Eye (tissue), 1 donor: Measurements from ENCODE around the gene TXLNB.

Source experiments
- DNase-seq: peaks from one replicate; pipeline ENCODE4 v3.0.0-alpha.2; 2015

TXLNB gene

GRCh38 chr6:139291813-139292619 lies at the start of gene TXLNB:
TXLNB (minus strand) TSS chr6:139291998; CDS start chr6:139288899, 3,099 bp downstream.
- DNase-seq = peak; percentile 82

DNA sequence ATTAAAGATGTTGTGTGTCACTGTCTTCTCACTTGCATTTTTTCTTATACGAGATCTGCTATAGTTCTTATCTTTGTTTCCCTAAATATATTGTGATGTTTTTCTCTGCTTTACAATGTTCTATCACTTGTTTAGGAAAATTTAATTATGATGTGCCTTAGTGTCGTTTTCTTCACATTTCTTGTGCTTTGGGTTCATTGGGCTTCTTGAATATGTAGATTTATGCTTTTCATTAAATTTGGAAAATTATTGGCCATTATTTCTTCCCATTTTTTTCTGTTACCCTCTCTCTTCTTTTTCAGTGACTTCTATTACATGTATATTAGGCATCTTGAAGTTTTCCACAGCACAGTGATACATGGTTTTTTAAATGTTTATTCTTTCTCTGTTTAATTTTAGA lies 49.3 kb upstream of the TXLNB start:
- DNase-seq = no peak

- DNase-seq = no peak
These were observed 47.0 kb upstream of the TXLNB start for GRCh38 chr6:139338795-139339194.

GRCh38 chr6:139337830-139338229 lies 46.0 kb upstream of the TXLNB start:
- no peak for DNase-seq

- DNase-seq = no peak
These were observed 45.2 kb upstream of the TXLNB start for GRCh38 chr6:139337001-139337400.

GRCh38 chr6:139336488-139336887 lies 44.7 kb upstream of the TXLNB start:
- DNase-seq = no peak

DNA sequence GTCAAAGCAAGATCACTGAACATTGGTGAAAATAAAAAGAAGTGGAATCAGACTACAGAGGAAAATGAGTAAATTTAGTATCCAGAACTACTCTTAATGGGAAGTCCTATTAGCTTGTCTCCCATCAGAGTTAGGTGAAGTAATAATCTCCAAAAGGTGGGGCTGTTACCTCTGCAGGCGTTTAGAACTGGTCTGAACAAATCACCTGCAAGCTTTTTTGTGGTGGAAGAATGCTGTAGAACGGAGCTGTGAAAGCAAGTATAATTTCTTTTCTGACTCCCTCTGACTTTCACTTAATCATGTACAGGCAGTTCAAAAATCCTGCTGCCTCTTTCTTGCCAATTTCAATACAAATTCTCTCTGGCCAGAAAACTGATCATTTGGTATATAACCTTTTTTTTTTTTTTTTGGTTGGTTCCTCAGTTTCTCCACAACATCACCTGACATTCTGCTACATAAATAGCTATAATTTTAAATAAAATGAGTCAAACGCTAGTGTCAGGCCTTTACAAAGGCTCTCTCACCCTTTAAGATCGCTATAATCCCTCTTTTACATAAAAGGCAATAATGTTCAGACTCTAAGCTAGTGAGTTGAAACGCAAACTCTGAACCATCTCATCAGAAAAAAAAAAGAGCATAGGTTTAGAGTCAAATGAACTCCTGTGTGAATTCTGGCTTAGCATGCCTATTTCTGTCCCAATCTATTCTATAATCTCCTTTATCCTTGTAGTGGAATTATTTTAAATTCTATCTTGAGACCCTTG lies 43.8 kb upstream of the TXLNB start:
- no peak for DNase-seq

GRCh38 chr6:139334806-139335446 lies 43.1 kb upstream of the TXLNB start:
- DNase-seq = peak; percentile 30

- DNase-seq = no peak
These were observed 39.2 kb upstream of the TXLNB start for GRCh38 chr6:139330826-139331500.

GRCh38 chr6:139330306-139330705 lies 38.5 kb upstream of the TXLNB start:
- no peak for DNase-seq

- DNase-seq = no peak
These were observed 37.4 kb upstream of the TXLNB start for GRCh38 chr6:139329224-139329623.

DNA sequence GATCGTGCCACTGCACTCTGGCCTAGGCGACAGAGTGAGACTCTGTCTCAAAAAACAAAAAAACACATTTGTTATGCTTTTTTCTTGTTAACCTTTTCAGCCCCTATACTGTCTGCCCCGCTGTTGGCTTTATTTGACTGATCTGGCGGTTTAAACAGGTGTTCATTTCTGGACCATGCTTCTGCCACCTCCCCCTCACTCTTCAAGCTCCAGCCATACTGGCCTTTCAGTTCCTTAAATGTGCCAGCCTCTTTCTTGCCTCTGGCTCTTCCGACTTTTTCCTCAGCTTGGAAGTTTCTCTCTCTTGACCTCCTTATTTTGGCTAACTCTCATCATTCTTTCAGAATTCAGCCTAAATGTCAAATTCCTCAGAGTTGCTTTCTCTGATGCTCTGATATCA lies 35.2 kb upstream of the TXLNB start:
- no peak for DNase-seq

- DNase-seq = no peak
These were observed 33.9 kb upstream of the TXLNB start for GRCh38 chr6:139325686-139326085.

- no peak for DNase-seq
These were observed 33.3 kb upstream of the TXLNB start for GRCh38 chr6:139325125-139325524.

- DNase-seq = no peak
These were observed 32.4 kb upstream of the TXLNB start for GRCh38 chr6:139324301-139324555.

- DNase-seq = peak; percentile 56
These were observed 31.9 kb upstream of the TXLNB start for GRCh38 chr6:139323511-139324300.

- DNase-seq = no peak
These were observed 28.3 kb upstream of the TXLNB start for GRCh38 chr6:139320081-139320480.

DNA sequence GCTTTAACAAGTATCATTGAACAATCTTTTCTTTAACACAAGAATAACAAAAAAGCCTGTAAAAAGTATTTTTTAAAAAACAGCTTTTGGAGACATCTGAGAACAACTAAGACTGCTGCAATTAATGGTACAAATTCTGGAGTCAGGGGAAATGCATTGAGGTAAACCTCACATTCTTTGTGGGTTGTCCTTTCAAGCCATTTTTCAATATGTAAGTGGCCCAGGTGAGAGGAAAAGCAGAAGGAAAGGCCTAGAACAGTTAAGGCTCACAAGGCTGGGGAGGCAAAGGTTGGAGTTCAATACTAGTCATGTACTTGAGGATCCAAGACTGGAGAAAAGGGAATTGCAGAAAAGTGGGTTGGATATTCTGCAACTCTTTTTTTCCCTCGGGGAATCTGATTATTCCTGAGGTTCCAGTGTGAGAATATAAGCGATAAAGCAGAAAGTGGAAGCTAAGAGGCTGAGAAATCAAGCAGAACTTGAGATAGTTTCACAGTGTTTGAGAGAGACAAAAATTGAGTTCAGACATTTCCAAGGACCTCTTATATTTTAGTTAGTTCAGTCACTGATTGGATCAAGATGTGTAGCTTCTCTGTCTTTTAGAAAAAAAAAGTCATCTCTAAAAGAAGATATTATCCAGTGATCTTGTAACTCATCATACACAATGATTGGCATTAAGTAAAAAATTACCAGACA lies 25.0 kb upstream of the TXLNB start:
- no peak for DNase-seq

GRCh38 chr6:139313784-139314545 lies 22.2 kb upstream of the TXLNB start:
- DNase-seq = no peak

DNA sequence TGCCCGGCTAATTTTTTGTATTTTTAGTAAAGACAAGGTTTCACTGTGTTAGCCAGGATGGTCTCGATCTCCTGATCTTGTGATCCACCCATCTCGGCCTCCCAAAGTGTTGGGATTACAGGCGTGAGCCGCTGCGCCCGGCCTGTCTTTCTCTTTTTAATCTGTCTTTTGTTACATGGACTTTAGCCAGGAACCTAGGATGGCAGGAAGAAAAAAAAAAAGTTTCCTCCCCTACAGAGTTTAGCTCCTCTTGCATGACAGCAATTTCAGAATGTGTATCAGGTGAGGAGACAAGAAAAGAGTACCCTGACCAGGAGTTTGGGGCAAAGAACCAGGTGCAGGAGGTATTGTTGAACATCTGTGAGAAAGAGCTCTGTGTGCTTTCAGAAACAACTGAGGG lies 21.4 kb upstream of the TXLNB start:
- DNase-seq = no peak

GRCh38 chr6:139311831-139312230 lies 20.0 kb upstream of the TXLNB start:
- DNase-seq = no peak
